ENCODE results near the gene DNAH14. TPM values are rescaled to one million over a fixed set of nuclear protein-coding genes. Genes with fewer than 3 reads are reported as not detected.
"Not testable (repeated sequence)": the region's sequence is repeated elsewhere in the genome, so short reads cannot be mapped to it uniquely, and the experiment has no call there.

The DNAH14 gene
- total RNA-seq, 2 experiments from 2014 or later: 0.32 to 0.70 TPM

GRCh38 chr1:225063722-225064121, 134.2 kb downstream of the DNAH14 start:
- Mint-ChIP-seq H3K4me1 (no peaks in the 10 kb centered on the region), H3K27me3 (no peaks in the 10 kb centered on the region), H3K9me3 (ENCODE audit: low read depth) (no peaks in the 10 kb centered on the region), H3K4me3 (no peak overlapping the region), H3K27ac (no peak overlapping the region), H3K36me3 (no peaks in the 10 kb centered on the region)
- ATAC-seq (no peak), DNase-seq (no peak)
- CTCF ChIA-PET: no interaction called here

- DNase-seq (no peak), ATAC-seq (no peak)
- H3K36me3 Mint-ChIP-seq: no peaks in the 10 kb centered on the region
- no peaks in the 10 kb centered on the region for H3K27me3 Mint-ChIP-seq
- no peak overlapping the region for H3K27ac Mint-ChIP-seq
- no peak overlapping the region for H3K4me3 Mint-ChIP-seq
- CTCF ChIA-PET: no interaction called here
- no peaks in the 10 kb centered on the region for H3K4me1 Mint-ChIP-seq
- H3K9me3 Mint-ChIP-seq (ENCODE audit: low read depth): peaks cover 13% of the 10 kb centered on the region
These were observed 141.5 kb downstream of the DNAH14 start for GRCh38 chr1:225070972-225071371.

GRCh38 chr1:225097175-225097574, 167.7 kb downstream of the DNAH14 start:
- ATAC-seq: no peak
- Mint-ChIP-seq H3K9me3 (ENCODE audit: low read depth) (no peaks in the 10 kb centered on the region), H3K27ac (no peak overlapping the region), H3K4me3 (no peak overlapping the region), H3K36me3 (no peaks in the 10 kb centered on the region), H3K4me1 (no peaks in the 10 kb centered on the region), H3K27me3 (no peaks in the 10 kb centered on the region)
- DNase-seq: no peak
- CTCF ChIA-PET: no interaction called here

GRCh38 chr1:225111000-225111399, 181.5 kb downstream of the DNAH14 start:
- no peak for DNase-seq
- Mint-ChIP-seq H3K27ac (no peak overlapping the region), H3K27me3 (peaks cover 3% of the 10 kb centered on the region), H3K4me1 (no peaks in the 10 kb centered on the region), H3K36me3 (no peaks in the 10 kb centered on the region), H3K4me3 (no peak overlapping the region), H3K9me3 (ENCODE audit: low read depth) (no peaks in the 10 kb centered on the region)
- ATAC-seq: no peak
- CTCF ChIA-PET: no interaction called here

- Mint-ChIP-seq H3K4me1 (no peaks in the 10 kb centered on the region), H3K4me3 (no peak overlapping the region), H3K27me3 (peaks cover 3% of the 10 kb centered on the region), H3K9me3 (ENCODE audit: low read depth) (no peaks in the 10 kb centered on the region), H3K36me3 (no peaks in the 10 kb centered on the region), H3K27ac (no peak overlapping the region)
- ATAC-seq (no peak), DNase-seq (no peak)
- CTCF ChIA-PET: no interaction called here
These were observed 183.8 kb downstream of the DNAH14 start for GRCh38 chr1:225113265-225113664.

DNA sequence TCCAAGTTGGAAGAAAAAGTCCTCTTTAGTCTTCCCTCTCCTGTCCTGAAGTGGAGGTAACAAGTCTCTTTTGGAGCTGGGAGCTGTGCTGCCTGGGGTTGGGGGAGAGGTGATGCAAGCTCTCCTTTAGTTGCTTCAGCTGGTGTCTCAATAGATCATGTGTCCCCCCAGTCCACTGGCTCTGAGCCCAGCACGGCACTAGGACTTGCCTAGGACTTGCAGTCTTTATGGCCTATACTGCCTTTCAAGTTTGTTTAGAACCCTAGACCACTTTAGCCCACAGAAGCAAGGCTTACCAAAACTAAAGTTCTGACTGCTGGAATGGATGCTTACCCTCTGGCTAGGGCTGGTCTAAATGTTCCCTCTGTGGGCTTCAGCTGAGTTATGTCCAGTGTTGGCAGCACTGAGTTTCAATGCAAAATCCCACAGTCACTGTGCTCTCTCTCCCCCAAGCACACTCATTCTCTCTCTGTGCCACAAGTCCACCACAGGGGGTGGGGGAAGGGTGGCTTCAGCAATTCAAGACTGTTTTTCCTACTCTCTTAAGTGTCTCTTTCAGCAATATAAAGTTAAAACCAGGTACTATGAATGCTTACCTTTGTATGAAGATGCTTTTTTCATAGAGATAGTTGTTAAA, 185.0 kb downstream of the DNAH14 start:
- no peak for ATAC-seq
- Mint-ChIP-seq H3K36me3 (no peaks in the 10 kb centered on the region), H3K4me3 (no peak overlapping the region), H3K9me3 (ENCODE audit: low read depth) (no peaks in the 10 kb centered on the region), H3K4me1 (no peaks in the 10 kb centered on the region), H3K27me3 (peaks cover 3% of the 10 kb centered on the region), H3K27ac (no peak overlapping the region)
- no peak for DNase-seq
- CTCF ChIA-PET: no interaction called here

DNA sequence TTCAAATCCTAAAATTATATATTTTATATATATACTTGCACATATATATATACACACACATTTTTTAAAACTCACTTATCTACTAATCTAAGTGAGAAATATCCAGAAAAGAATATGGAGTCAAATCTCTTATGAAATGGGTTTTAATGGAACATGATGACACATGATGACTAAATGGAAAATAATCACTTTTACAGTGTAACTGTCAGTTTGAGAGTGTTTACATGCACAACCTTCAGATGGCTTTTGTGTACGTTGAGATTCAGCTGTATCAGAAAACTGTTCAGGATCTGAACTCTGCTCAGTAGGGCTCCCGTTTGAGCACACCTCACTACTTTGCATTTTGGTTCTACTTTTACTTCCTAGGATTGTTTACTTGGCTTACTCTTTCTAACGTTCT, 189.8 kb downstream of the DNAH14 start:
- Mint-ChIP-seq H3K27ac (no peak overlapping the region), H3K9me3 (ENCODE audit: low read depth) (no peaks in the 10 kb centered on the region), H3K27me3 (no peaks in the 10 kb centered on the region), H3K4me1 (no peaks in the 10 kb centered on the region), H3K4me3 (no peak overlapping the region), H3K36me3 (no peaks in the 10 kb centered on the region)
- no peak for DNase-seq
- CTCF ChIA-PET: no interaction called here
- no peak for ATAC-seq

GRCh38 chr1:225121095-225121494, 191.6 kb downstream of the DNAH14 start:
- ATAC-seq: no peak
- Mint-ChIP-seq H3K27me3 (peaks cover 3% of the 10 kb centered on the region), H3K9me3 (ENCODE audit: low read depth) (no peaks in the 10 kb centered on the region), H3K27ac (no peak overlapping the region), H3K4me1 (no peaks in the 10 kb centered on the region), H3K36me3 (no peaks in the 10 kb centered on the region), H3K4me3 (no peak overlapping the region)
- no peak for DNase-seq
- CTCF ChIA-PET: no interaction called here

GRCh38 chr1:225131869-225132268, 202.4 kb downstream of the DNAH14 start:
- peaks cover 2% of the 10 kb centered on the region for H3K9me3 Mint-ChIP-seq (ENCODE audit: low read depth)
- no peaks in the 10 kb centered on the region for H3K4me1 Mint-ChIP-seq
- ATAC-seq: no peak
- H3K27ac Mint-ChIP-seq: no peak overlapping the region
- CTCF ChIA-PET: no interaction called here
- no peaks in the 10 kb centered on the region for H3K27me3 Mint-ChIP-seq
- no peaks in the 10 kb centered on the region for H3K36me3 Mint-ChIP-seq
- no peak overlapping the region for H3K4me3 Mint-ChIP-seq
- DNase-seq: no peak

DNA sequence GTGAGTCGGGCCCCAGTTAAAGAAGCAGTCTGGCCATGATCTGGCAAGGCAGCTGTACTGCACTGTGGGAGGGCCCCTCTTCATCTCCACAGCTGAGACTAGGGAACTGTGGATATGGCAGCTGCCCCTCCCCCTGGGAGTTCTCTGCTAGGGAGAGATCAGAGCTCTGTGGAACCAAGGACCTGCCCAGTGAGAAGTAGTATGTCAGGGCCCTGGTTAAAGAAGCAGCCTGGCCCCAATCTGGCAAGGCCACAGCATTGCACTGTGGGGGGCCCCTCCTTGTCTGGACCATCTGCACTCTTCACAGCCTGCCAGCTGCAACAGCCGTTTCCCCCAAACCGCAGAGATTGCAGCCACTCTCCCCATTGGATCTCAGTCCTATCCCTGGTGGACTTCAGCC, 208.5 kb downstream of the DNAH14 start:
- H3K27ac Mint-ChIP-seq: no peak overlapping the region
- ATAC-seq: no peak
- peaks cover 2% of the 10 kb centered on the region for H3K9me3 Mint-ChIP-seq (ENCODE audit: low read depth)
- no peak overlapping the region for H3K4me3 Mint-ChIP-seq
- no peaks in the 10 kb centered on the region for H3K27me3 Mint-ChIP-seq
- DNase-seq: no peak
- H3K36me3 Mint-ChIP-seq: no peaks in the 10 kb centered on the region
- CTCF ChIA-PET: no interaction called here
- no peaks in the 10 kb centered on the region for H3K4me1 Mint-ChIP-seq

- no peak overlapping the region for H3K27ac Mint-ChIP-seq
- no peak for DNase-seq
- H3K27me3 Mint-ChIP-seq: no peaks in the 10 kb centered on the region
- H3K4me1 Mint-ChIP-seq: no peaks in the 10 kb centered on the region
- no peaks in the 10 kb centered on the region for H3K9me3 Mint-ChIP-seq (ENCODE audit: low read depth)
- CTCF ChIA-PET: interaction anchor here (1.0 kb wide), 1 partner anchor 8 kb away, joined by 3 read pairs; no protein-coding TSS in a partner anchor
- ATAC-seq: no peak
- no peaks in the 10 kb centered on the region for H3K36me3 Mint-ChIP-seq
- H3K4me3 Mint-ChIP-seq: no peak overlapping the region
These were observed 213.5 kb downstream of the DNAH14 start for GRCh38 chr1:225143001-225143400.

DNA sequence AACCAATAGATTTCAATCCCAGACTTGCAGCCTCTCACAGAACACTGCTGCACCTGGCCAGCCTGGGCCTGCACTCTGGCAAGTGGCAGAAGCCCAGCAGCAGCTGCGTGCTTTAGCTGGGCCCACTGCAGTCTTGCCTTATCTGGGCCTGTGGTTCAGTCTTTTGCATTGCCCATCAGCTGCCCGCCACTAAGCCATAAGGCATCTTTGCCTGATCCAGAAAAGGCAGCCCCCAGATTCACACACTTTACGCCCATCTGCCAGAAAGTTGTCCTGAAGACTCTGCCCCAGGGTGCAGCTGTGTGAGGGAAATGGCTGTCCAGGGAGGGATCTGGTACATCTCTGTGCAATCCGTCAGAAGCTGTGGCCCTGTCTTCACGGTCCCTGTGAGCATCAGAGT, 217.0 kb downstream of the DNAH14 start:
- Mint-ChIP-seq H3K27me3 (no peaks in the 10 kb centered on the region), H3K27ac (no peak overlapping the region), H3K9me3 (ENCODE audit: low read depth) (no peaks in the 10 kb centered on the region), H3K4me3 (no peak overlapping the region), H3K4me1 (no peaks in the 10 kb centered on the region), H3K36me3 (no peaks in the 10 kb centered on the region)
- CTCF ChIA-PET: no interaction called here
- ATAC-seq: no peak
- DNase-seq: no peak

DNA sequence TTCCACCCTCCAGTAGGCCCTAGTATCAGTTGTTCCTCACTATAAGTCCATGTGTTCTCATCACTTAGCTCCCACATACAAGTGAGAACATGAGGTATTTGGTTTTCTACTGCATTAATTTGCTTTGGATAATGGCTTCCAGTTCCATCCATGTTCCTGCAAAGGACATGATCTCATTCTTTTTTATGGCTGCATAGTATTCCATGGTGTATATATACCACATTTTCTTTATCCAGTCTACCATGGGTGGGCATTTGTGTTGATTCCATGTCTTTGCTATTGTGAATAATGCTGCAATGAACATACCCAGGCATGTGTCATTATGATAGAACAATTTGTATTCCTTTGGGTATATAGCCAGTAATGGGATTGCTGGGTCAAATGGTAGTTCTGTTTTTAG, 218.3 kb downstream of the DNAH14 start:
- CTCF ChIA-PET; H3K27ac Mint-ChIP-seq; DNase-seq; H3K27me3 Mint-ChIP-seq; H3K4me3 Mint-ChIP-seq; H3K4me1 Mint-ChIP-seq; H3K9me3 Mint-ChIP-seq (ENCODE audit: low read depth); ATAC-seq; H3K36me3 Mint-ChIP-seq: not testable (repeated sequence)

GRCh38 chr1:225152061-225152460, 222.6 kb downstream of the DNAH14 start:
- DNase-seq (no peak), ATAC-seq (no peak)
- H3K4me3 Mint-ChIP-seq: no peak overlapping the region
- no peaks in the 10 kb centered on the region for H3K36me3 Mint-ChIP-seq
- H3K4me1 Mint-ChIP-seq: no peaks in the 10 kb centered on the region
- CTCF ChIA-PET: no interaction called here
- no peaks in the 10 kb centered on the region for H3K9me3 Mint-ChIP-seq (ENCODE audit: low read depth)
- no peak overlapping the region for H3K27ac Mint-ChIP-seq
- H3K27me3 Mint-ChIP-seq: peaks cover 5% of the 10 kb centered on the region

GRCh38 chr1:225155555-225155954, 226.1 kb downstream of the DNAH14 start:
- no peak overlapping the region for H3K4me3 Mint-ChIP-seq
- H3K27me3 Mint-ChIP-seq: peaks cover 5% of the 10 kb centered on the region
- ATAC-seq (no peak), DNase-seq (no peak)
- CTCF ChIA-PET: no interaction called here
- H3K9me3 Mint-ChIP-seq (ENCODE audit: low read depth): no peaks in the 10 kb centered on the region
- no peaks in the 10 kb centered on the region for H3K4me1 Mint-ChIP-seq
- no peaks in the 10 kb centered on the region for H3K36me3 Mint-ChIP-seq
- H3K27ac Mint-ChIP-seq: no peak overlapping the region
